Right lung (tissue), 5 donors: ENCODE measurements around the gene DNAI2. TPM values are rescaled to one million over a fixed set of nuclear protein-coding genes. Genes with fewer than 3 reads are reported as not detected.

Experiments used
- DNase-seq, 2 donors: peaks; one replicate each; pipeline ENCODE4 v3.0.0-alpha.2; 2013
- polyA plus RNA-seq, 5 donors: library from polyadenylated mRNA; unstranded; fragments of 120-200 nt; gene quantifications; one replicate each; pipeline versions ENCODE4 v1.2.1 to v1.2.3, GENCODE V29; 2013; ENCODE audit warnings: inconsistent platforms in 1 of 5, low replicate concordance in 1 of 5; ENCODE audit not compliant: insufficient read length in 5 of 5, insufficient read depth in 1 of 5

The DNAI2 gene
- polyA plus RNA-seq, 5 donors: 0.64 to 5.6 (median 3.5) TPM

GRCh38 chr17:74339537-74340195 lies 65.6 kb downstream of the DNAI2 start:
- no peak for DNase-seq

GRCh38 chr17:74340470-74341023 lies 66.5 kb downstream of the DNAI2 start:
- no peak for DNase-seq

GRCh38 chr17:74342224-74342623 lies 68.2 kb downstream of the DNAI2 start:
- no peak for DNase-seq

GRCh38 chr17:74343121-74343520 lies 69.1 kb downstream of the DNAI2 start:
- no peak for DNase-seq

GRCh38 chr17:74343526-74344284 lies 69.7 kb downstream of the DNAI2 start:
- DNase-seq: no peak

GRCh38 chr17:74344658-74345057 lies 70.6 kb downstream of the DNAI2 start:
- no peak for DNase-seq

- DNase-seq: no peak
These were observed 71.6 kb downstream of the DNAI2 start for GRCh38 chr17:74345433-74346241.

- DNase-seq: no peak
These were observed 73.6 kb downstream of the DNAI2 start for GRCh38 chr17:74347646-74348045.

GRCh38 chr17:74349120-74349519 lies 75.1 kb downstream of the DNAI2 start:
- no peak for DNase-seq

GRCh38 chr17:74350486-74350885 lies 76.5 kb downstream of the DNAI2 start:
- no peak for DNase-seq

- DNase-seq: no peak
These were observed 77.6 kb downstream of the DNAI2 start for GRCh38 chr17:74351552-74352210.

GRCh38 chr17:74353446-74354060 lies 79.5 kb downstream of the DNAI2 start:
- no peak for DNase-seq

- no peak for DNase-seq
These were observed 80.1 kb downstream of the DNAI2 start for GRCh38 chr17:74354123-74354522.

GRCh38 chr17:74354561-74354960 lies 80.5 kb downstream of the DNAI2 start:
- DNase-seq: no peak

GRCh38 chr17:74355065-74355464 lies 81.0 kb downstream of the DNAI2 start:
- DNase-seq: no peak

- DNase-seq: no peak
These were observed 82.8 kb downstream of the DNAI2 start for GRCh38 chr17:74356646-74357465.

- DNase-seq: no peak
These were observed 83.4 kb downstream of the DNAI2 start for GRCh38 chr17:74357466-74357809.

- DNase-seq: no peak
These were observed 84.7 kb downstream of the DNAI2 start for GRCh38 chr17:74358697-74359096.

GRCh38 chr17:74359916-74360315 lies 85.9 kb downstream of the DNAI2 start:
- DNase-seq: no peak

- no peak for DNase-seq
These were observed 86.8 kb downstream of the DNAI2 start for GRCh38 chr17:74360899-74361229.
